ENCODE data around the gene GPR160.
"Not testable (repeated sequence)": the region's sequence is repeated elsewhere in the genome, so short reads cannot be mapped to it uniquely, and the experiment has no call there.

The GPR160 gene, protein sequence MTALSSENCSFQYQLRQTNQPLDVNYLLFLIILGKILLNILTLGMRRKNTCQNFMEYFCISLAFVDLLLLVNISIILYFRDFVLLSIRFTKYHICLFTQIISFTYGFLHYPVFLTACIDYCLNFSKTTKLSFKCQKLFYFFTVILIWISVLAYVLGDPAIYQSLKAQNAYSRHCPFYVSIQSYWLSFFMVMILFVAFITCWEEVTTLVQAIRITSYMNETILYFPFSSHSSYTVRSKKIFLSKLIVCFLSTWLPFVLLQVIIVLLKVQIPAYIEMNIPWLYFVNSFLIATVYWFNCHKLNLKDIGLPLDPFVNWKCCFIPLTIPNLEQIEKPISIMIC

DNA sequence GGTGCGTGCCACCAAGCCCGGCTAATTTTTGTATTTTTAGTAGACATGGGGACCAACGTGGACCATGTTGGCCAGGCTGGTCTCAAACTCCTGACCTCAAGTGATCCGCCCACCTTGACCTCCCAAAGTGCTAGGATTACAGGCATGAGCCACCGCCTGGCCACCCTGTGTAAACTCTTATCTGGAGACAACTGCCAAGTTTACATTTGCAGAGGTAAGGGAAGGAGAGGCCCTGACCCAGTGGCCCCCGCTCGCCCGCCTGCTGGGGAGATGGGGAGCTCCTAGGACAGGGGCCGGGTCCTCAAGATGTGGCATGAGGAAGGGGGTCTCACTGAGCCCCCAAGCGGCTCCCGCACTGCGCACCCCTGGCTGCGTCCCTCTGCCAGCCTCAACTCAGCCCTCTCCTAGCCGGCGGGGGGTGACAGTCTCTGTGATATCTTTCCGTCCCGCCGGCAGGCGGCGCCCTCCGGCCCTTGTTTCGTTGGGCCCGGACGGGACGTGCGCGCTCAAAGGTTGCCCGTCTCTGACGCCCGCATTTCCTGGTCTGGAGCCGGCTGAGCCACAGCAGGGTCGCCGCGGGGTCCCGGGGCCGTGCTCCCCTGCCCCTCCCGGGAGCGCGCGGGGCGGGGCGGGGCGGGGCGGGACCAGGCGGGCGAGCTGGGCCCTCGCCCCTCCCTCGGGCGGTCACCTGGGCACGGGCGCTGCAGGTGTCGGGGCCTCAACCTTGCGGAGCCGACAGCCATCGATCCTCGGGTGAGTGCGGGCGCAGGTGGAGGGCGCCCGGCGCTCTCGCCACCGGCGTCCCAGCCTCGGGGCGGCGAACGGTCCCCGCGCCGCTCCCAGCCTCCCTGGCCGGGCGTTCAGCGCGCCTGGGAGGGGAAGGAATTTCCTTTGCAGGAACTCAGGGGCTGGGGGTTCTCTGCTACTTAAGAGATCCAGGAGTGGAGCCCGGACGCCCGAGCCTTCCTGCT lies at the start of gene GPR160:
GPR160 (plus strand) TSS at position 533 of the 971 bp plus-strand sequence. CDS start 45,978 bp downstream, outside the sequence.
- peak; percentile 70 for DNase-seq (ENCODE audit: low read depth)

DNA sequence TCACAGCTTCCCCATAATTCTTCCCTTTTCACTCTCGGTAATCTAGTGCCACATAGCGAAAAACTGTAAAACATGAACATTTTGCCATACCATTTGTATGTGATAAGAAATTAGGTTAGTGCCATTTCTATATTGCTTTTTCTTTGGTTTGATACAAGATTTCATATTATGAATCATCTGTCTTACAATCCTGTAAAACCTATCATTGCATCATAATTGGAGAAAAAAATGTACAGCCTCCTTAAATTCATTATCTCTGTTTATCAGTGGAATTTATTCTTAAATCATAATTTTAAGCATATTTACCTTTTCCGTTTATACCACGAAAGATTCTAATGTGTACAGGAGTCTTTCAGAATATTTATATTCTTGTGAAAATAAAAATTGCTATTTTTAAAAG lies 47.4 kb upstream of the GPR160 start:
- no peak for DNase-seq (ENCODE audit: low read depth)

DNA sequence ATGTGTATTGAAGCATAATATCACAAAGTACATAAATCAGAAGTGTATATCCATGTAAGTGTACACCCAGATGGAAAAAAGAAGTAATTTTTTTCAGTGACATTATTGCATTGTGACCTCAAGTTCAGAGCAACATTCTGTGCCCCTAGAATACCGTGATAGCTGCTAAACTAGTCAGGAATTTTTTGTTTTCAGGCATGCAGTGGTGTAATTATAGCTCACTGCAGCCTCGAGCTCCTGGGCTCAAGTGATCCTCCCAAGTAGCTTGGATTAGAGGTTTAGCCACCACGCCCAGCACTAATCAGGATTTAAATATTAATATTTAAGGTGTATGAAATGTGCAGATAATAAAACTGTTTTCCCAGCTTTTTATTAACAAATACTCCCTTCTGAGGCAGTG lies 45.6 kb upstream of the GPR160 start:
- DNase-seq (ENCODE audit: low read depth), result no peak

DNA sequence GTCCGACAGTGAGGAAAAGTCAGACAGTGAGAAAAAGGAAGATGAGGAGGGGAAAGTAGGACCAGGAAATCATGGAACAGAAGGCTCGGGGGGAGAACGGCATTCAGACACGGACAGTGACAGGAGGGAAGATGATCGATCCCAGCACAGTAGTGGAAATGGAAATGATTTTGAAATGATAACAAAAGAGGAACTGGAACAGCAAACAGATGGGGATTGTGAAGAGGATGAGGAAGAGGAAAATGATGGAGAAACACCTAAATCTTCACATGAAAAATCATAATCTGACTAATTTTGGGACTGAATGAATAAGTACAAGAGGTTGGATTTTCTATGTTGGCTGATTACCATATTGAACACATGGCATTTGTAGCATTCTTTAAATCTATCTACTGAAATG lies 45.0 kb upstream of the GPR160 start:
- DNase-seq (ENCODE audit: low read depth), result no peak

DNA sequence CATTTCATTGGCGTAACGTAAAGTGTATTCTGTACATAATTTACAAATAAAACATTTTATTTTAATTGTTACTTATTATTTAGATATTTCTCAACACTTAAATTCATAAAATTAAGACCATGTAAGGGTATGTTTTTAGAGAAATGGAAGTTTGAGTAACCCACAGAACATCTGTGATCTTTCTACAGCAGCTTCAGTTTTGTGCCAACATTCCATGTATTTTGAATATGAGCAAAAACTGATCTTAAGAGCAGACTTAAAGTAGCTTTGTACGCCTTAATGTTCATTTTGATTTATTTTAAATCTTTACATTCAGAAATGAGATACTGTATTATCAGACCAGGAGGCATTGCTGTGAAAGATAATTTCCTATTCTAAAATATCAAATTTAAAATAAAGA lies 44.0 kb upstream of the GPR160 start:
- DNase-seq (ENCODE audit: low read depth), result no peak

DNA sequence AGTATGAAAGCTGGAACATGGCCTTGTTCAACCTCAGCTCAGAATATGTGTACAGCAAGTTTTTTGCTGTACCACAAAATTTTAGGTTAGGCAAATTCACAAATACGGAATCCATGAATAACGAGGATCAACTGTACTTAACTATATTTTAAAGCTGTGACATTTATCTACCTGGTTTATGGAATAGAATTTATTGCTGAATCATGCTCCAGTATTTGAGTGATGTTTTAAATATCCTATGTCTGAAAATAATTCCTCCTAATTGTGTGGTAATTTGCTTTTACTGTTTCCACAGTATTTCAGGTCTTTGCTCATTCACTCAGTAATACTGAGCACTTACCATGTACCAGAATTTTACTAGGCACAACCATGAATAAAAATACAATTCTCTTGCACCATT lies 41.7 kb upstream of the GPR160 start:
- no peak for DNase-seq (ENCODE audit: low read depth)

DNA sequence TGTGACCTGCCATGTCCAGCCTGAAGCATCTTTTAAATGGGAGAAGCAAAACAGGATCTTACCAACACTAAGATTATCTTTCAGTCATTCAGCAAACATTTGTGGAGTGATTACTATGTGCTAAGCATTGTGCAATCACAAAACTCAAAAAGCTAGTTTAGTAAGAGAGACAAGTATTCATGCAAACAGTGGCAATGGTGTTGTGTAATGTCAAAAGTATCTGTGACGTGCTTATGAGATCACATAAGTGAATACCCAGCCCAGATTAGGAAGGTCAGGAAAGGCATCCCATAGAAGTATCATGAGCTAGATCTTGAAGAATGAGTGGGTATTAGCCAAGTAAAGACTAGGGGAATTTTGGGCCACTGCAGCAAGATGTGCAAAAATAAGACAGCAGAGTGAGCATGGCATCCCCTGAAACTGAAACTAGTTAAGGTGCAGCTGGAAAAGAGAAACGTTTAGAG lies 39.1 kb upstream of the GPR160 start:
- no peak for DNase-seq (ENCODE audit: low read depth)

DNA sequence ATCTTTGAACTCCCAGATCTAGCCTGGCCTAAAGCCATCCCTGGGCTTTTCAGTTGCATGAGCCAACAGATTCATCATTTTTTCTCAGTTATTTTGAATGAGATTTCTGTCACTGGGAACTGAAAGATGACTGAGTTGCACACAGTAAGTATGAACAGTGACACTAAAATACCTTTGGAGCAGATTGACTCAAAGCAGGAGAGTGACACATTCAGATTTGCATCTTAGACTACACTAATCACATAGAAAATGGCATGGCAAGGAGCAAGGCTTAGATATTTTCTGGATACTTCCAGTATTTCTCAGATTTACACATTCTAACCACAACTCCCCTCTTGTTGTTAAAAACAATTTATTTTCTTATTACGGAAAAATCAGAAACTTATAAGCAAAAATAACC lies 38.4 kb upstream of the GPR160 start:
- DNase-seq (ENCODE audit: low read depth), result no peak

DNA sequence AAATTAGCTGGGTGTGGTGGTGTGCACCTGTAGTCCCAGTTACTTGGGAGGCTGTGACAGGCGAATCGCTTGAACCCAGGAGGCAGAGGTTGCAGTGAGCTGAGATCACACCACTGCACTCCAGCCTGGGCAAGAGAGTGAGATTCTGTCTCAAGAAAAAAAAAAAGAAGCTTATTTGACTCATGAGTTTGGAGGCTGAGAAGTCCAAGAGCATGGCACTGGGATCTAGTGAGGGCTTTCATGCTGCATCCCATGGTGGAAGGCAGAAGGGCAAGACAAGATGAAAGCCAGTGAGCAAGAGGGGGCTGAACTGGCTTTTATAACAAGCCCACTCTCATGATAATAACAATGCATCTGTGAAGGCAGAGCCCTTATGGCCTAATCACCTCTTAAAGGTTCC lies 37.7 kb upstream of the GPR160 start:
- DNase-seq (ENCODE audit: low read depth), result no peak

DNA sequence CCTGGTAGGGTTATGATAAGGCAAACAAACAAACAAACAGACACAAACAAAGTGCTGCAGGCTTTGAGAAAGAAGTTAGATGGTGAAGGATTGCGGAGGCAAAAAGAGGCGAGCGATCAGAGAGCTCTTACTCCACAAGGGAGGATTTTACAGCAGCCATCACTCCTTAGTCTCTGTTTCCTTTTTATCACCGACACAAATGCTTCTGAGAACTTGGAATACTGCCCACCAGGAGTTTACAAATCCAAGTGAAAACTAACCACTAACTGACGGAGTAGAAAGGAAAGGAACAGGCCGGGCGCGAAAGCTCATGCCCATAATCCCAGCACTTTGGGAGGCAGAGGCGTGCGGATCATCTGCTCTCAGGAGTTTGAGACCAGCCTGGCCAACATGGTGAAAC lies 35.6 kb upstream of the GPR160 start:
- DNase-seq (ENCODE audit: low read depth), result no peak

DNA sequence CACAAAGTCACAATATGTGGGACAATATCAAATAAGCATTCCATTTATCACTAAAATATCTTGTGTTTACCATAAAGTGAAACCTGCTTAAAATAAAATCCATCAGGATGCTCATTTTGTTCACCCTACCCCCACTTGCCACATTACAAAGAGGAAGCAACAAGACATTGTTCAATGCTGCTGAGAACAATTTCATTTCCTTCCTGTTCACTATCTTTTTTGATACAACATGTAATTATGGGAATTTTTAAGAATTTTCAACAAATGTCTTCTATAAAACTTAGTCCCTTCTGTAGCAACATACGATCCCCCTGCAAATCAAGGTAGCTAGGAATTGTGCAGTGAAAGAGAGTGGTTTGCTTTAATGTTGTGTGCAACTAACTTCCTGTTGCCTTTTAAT lies 34.9 kb upstream of the GPR160 start:
- DNase-seq (ENCODE audit: low read depth), result no peak

DNA sequence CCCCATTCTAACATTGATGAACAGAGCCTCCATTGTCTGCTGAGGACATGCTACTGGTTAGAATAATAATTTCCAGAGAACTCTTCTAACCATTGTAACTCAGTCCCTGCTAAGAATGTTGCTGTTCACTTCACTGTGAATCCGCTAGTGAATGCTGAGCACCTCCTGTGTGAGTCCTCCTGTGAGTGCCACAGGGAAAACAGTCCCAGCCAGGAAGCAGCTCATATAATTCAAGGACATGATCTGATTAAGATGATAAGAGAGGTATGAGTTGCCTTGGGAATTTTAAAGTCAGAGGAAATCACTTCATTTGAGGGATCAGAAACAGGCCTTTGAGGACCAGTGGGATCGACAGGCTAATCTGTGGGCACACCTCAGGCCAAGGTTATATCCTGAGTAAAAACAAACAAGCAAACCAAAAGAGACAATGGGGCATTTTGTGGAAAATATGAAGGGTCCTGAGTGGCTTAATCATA lies 33.9 kb upstream of the GPR160 start:
- no peak for DNase-seq (ENCODE audit: low read depth)

DNA sequence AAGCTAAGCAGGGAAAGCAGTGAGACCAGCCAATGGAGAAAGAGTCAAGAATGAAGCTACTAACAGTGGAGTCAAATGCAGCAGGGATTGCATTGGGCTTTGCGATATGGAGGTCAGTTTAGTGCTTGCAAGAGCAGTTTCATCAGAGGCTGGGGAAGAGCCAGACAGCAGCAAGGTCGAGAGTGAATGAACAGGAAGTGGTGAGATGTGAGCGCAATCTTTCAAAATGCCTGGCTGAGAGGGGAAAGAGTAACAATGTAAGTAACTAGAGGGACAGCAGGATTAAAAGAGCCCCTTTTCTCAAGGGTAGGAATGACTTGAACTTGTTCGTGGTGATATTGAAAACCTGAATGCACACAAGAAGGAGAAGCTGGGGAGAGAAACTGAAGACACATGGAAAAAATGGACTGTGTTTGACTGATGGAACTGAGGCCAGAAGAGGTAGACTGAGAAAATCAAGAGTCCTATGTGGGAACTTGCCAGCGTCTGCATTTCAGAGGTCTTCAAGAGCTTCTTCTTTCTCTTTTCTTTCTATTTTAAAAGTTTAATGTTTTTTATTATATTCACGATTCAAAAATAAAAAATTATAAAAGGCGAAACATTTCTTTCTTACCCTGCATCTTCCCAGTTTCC lies 30.6 kb upstream of the GPR160 start:
- DNase-seq (ENCODE audit: low read depth), result no peak

DNA sequence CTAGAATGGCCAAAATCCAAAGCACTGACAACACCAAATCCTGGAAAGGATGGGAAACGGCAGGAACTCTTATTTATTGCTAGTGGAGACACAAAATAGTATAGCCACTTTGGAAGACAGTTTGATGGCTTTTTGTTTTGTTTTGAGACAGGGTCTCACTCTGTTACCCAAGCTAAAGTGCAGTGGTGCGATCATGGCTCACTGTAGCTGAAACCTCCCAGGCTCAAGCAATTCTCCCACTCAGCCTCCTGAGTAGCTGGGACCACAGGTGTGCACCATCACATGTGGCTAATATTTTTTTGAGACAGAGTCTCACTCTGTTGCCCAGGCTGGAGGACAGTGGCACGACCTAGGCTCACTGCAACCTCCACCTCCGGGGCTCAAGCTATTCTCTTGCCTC lies 27.3 kb upstream of the GPR160 start:
- no peak for DNase-seq (ENCODE audit: low read depth)

DNA sequence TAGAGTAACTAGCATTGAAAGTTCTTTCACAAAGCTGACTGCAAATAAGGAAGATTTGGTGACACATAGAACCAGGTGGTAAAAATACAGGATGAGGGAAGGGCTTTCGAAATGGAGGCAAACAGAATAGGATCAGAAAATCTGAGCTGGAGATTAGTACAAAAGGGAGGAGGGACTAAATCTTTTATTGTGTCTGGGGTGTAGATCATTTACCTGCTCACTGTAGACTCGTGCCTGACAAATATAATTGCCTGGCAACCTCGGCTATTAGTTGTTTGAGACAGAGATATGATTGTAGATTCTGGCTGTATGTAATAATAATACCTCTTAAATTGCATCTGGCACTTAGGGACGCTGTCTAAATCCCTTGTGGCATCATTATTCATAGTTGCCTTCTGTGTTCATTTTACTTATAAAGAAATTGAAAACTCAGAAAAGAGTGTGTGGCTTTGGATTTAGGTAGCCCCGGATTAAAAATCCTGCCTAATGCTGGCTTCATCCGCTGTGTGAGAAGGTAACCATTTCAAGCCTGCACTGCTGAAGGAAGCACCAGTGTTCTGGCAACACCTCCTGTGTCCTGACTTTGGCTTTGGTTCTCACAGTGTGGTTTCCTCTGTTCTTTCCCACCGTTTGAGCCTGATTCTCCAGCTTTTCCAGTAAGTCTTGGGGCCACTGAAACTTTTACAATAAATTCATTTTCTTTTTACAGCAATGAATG lies 25.0 kb upstream of the GPR160 start:
- no peak for DNase-seq (ENCODE audit: low read depth)

DNA sequence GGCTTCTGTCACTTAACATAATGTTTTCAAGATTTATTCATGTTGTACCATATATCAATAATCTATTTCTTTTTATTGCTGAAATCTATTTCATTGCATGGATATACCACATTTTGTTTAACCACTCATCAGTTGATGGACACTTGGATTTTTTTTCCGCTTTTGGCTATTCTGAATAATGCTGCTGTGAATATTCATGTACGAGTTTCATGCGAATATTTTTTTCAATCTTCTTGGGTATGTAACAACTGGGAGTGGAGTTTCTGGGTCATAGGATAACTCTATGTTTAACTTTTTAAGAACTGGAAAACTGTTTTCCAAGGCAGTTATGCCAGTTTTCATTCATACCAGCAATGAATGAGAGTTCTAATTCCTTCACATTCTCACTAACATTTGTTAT lies 21.7 kb upstream of the GPR160 start:
- no peak for DNase-seq (ENCODE audit: low read depth)

DNA sequence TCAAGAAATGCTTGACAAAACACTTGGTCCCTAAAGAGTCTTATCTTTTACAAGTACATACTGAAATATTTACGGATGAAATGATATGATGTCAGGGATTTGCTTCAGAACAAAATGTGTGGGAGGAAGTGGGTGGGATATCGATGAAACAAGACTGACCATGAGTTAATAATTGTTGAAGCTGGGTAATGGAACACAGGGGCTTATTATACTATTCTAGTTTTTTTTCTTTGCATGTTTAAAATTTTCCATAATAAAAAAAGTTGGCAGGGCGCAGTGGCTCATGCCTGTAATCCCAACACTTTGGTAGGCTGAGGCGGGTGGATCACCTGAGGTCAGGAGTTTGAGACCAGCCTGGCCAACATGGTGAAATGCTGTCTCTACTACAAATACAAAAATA lies 18.5 kb upstream of the GPR160 start:
- not testable (repeated sequence) for DNase-seq (ENCODE audit: low read depth)

DNA sequence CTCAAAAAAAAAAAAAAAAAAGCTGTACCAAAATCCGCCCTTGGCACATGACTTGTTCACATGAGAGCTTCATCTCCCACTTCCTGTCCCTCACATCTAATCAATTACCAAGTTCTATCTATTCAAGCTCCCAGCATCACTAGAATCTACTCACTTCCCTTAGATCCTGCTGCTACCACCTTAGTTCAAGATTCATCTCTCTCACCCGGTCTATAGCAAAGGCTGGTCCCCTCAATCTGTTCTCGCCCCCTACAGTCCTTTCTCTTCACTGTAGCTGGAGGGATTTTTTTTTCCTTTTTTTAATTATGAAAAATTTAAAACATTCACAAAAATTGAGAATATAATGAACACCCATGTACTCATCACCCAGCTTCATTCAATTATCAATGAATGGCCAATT lies 16.7 kb upstream of the GPR160 start:
- DNase-seq (ENCODE audit: low read depth), result no peak

DNA sequence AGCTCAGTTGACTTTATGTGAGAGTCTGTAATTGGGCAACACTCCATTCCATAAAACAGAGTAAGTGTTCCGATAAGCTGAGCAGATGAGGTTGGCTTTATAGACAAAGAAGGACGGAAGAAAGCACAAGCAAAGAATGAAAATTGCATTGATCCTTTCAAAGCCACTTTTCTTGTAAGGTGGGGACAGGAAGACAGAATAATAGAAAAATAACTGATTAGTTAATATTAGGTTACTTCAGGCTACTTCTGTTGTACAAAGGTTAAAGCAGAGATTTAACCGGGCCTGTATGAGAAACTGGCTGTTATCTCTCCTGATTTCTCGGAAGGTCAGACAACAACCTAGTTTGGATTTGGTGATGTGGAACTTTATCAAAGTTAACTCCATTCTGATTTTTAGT lies 15.5 kb upstream of the GPR160 start:
- no peak for DNase-seq (ENCODE audit: low read depth)

DNA sequence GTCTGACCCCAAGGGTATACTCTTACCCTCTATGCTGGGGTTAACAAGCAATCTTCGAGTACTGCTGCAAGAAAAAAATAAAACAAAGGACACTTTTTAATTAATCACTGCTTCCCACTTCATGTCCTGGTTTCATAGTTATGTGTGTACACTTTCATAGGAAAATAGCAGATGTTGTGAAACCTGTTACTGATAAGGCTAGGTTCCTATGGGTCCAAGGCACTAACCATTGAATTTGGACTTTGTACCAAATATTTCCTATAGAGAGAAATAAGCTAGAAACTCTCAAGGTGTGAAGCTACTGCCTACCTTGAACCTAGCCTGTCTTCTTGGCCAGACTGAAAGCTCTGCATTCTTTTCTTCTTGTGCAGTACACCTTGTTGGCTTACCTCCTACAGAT lies 14.6 kb upstream of the GPR160 start:
- no peak for DNase-seq (ENCODE audit: low read depth)

DNA sequence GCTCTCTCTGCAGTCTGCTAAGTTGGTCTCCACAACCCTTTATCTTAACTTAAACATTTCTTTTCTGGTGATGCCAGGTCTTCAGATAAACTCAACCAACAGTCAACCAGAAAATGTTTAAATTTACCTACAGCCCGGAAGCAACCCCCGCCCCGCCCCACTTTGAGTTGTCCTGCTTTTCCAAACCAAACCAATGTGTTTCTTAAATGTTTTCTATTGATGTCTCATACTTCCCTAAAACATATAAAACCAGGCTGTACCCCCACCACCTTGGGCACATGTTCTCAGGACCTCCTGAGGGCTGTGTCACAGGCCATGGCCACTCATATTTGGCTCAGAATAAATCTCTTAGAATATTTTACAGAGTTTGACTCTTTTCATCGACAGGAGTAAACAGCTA lies 13.2 kb upstream of the GPR160 start:
- DNase-seq (ENCODE audit: low read depth), result no peak

Data from activated T-helper 1 cell treated with Interleukin-2 at 50 U/mL for 16 hours (primary cell).